NCI-H748 (cell line): Measurements from ENCODE around the gene CCDC158.
A peak's percentile ranks its signal among the peaks of the same experiment; 100 is the strongest.
"Not testable (repeated sequence)": the region's sequence is repeated elsewhere in the genome, so short reads cannot be mapped to it uniquely, and the experiment has no call there.

ENCODE experiments used
- DNase-seq: peaks from one replicate; lab custom pipeline; 2025; ENCODE audit not compliant: unreplicated experiment; lab: John Stamatoyannopoulos, UW

CCDC158 gene

GRCh38 chr4:76420762-76421581 is at the start of gene CCDC158:
TSS of gene CCDC158 (minus strand) at chr4:76421141. CDS start at chr4:76403207, 17,934 bp downstream.
- DNase-seq, result peak; percentile 47

- DNase-seq, result no peak
These were observed 49.6 kb upstream of the CCDC158 start for GRCh38 chr4:76470532-76470931.

- no peak for DNase-seq
These were observed 49.1 kb upstream of the CCDC158 start for GRCh38 chr4:76470064-76470463.

GRCh38 chr4:76463568-76463967 is 42.6 kb upstream of the CCDC158 start:
- no peak for DNase-seq

GRCh38 chr4:76459291-76459723 is 38.4 kb upstream of the CCDC158 start:
- DNase-seq, result no peak

- DNase-seq, result no peak
These were observed 37.9 kb upstream of the CCDC158 start for GRCh38 chr4:76458825-76459224.

- DNase-seq, result no peak
These were observed 37.4 kb upstream of the CCDC158 start for GRCh38 chr4:76458297-76458696.

GRCh38 chr4:76457885-76458284 is 36.9 kb upstream of the CCDC158 start:
- DNase-seq, result no peak

GRCh38 chr4:76454073-76454472 is 33.1 kb upstream of the CCDC158 start:
- not testable (repeated sequence) for DNase-seq

GRCh38 chr4:76453232-76453631 is 32.3 kb upstream of the CCDC158 start:
- DNase-seq, result no peak

GRCh38 chr4:76449833-76450232 is 28.9 kb upstream of the CCDC158 start:
- no peak for DNase-seq

- no peak for DNase-seq
These were observed 28.4 kb upstream of the CCDC158 start for GRCh38 chr4:76449362-76449767.

- no peak for DNase-seq
These were observed 27.3 kb upstream of the CCDC158 start for GRCh38 chr4:76448211-76448610.

GRCh38 chr4:76447393-76447851 is 26.5 kb upstream of the CCDC158 start:
- no peak for DNase-seq

GRCh38 chr4:76445911-76446310 is 25.0 kb upstream of the CCDC158 start:
- DNase-seq, result no peak

GRCh38 chr4:76443376-76443775 is 22.4 kb upstream of the CCDC158 start:
- no peak for DNase-seq

- DNase-seq, result no peak
These were observed 21.9 kb upstream of the CCDC158 start for GRCh38 chr4:76442807-76443206.

- no peak for DNase-seq
These were observed 20.9 kb upstream of the CCDC158 start for GRCh38 chr4:76441881-76442280.

- DNase-seq, result no peak
These were observed 18.6 kb upstream of the CCDC158 start for GRCh38 chr4:76439491-76439890.

- no peak for DNase-seq
These were observed 14.8 kb upstream of the CCDC158 start for GRCh38 chr4:76435528-76436319.

GRCh38 chr4:76434901-76435527 is 14.1 kb upstream of the CCDC158 start, which contains the start of gene SHROOM3:
TSS of gene SHROOM3 (plus strand) at chr4:76435229. CDS start at chr4:76436053, 824 bp downstream.
- peak; percentile 3 for DNase-seq
